SK-N-SH (cell line): ENCODE data around the gene ZNF141. TPM values are rescaled to one million over a fixed set of nuclear protein-coding genes. Genes with fewer than 3 reads are reported as not detected.

ENCODE experiments used
- CTCF ChIA-PET: fragments of 300-600, 350-600 bp; formaldehyde crosslinking; extraction: SDS; loops from one replicate; lab custom pipeline; 2021; lab: Yijun Ruan, JAX
- POLR2A ChIA-PET: fragments of 350-600 bp; sonication (Branson Sonifier 250); formaldehyde crosslinking; extraction: SDS; loops from one replicate; lab custom pipeline; 2020; ENCODE audit warnings: antibody characterized with exemption, inconsistent platforms; lab: Yijun Ruan, JAX
- DNase-seq: peaks from one replicate; pipeline ENCODE4 v3.0.0; 2012
- H2AFZ ChIP-seq: fragments of 200-600 bp; sonication (generic); 2 replicates; pipeline ENCODE4 v1.8.1; 2016; ENCODE audit warnings: antibody characterized with exemption, mild to moderate bottlenecking, low read depth
- H3F3A ChIP-seq: fragments of 200-600 bp; sonication (generic); replicated peaks from 2 replicates; pipeline ENCODE3; 2016; ENCODE audit warnings: antibody characterized with exemption, mild to moderate bottlenecking; ENCODE audit not compliant: insufficient read depth
- H3K27ac ChIP-seq, 2 experiments: fragments of 200-500 bp in 1 of 2; fragments of 200-600 bp in 1 of 2; sonication (Bioruptor generic) in 1 of 2; sonication (generic), shearing (Covaris generic) in 1 of 2; 2 replicates each; pipeline versions ENCODE4 v1.5.1 to v1.6.1; 2014 to 2016; ENCODE audit warnings: low read depth in 2 of 2, inconsistent platforms in 1 of 2, low read length in 1 of 2, mild to moderate bottlenecking in 1 of 2, mixed read lengths in 1 of 2
- H3K27me3 ChIP-seq: fragments of 200-600 bp; sonication (generic), shearing (Covaris generic); 2 replicates; pipeline ENCODE4 v1.6.1; 2016; ENCODE audit warnings: mixed run types; ENCODE audit not compliant: insufficient read depth
- H3K36me3 ChIP-seq, 2 experiments: fragments of 200-500 bp in 1 of 2; fragments of 200-600 bp in 1 of 2; sonication (Bioruptor generic) in 1 of 2; sonication (generic) in 1 of 2; replicated peaks in 1 of 2; 2 replicates each; pipeline versions ENCODE3 to v1.5.1; 2014 to 2016; ENCODE audit warnings: low read length in 1 of 2, mild to moderate bottlenecking in 1 of 2; ENCODE audit not compliant: insufficient read depth in 2 of 2, control insufficient read depth in 1 of 2
- H3K4me1 ChIP-seq, 2 experiments: fragments of 200-500 bp in 1 of 2; fragments of 200-600 bp in 1 of 2; sonication (Bioruptor generic) in 1 of 2; sonication (generic), shearing (Covaris generic) in 1 of 2; 2 replicates each; pipeline versions ENCODE4 v1.5.1 to v1.6.1; 2014 to 2016; ENCODE audit warnings: low read depth in 1 of 2, low read length in 1 of 2, mixed run types in 1 of 2; ENCODE audit not compliant: insufficient read depth in 2 of 2, control insufficient read depth in 1 of 2
- H3K4me2 ChIP-seq: fragments of 200-600 bp; sonication (generic), shearing (Covaris generic); 2 replicates; pipeline ENCODE4 v1.6.1; 2017; ENCODE audit warnings: mixed run types
- H3K4me3 ChIP-seq, 2 experiments: fragments of 200-500 bp in 1 of 2; fragments of 200-600 bp in 1 of 2; sonication (Bioruptor generic) in 1 of 2; sonication (generic), shearing (Covaris generic) in 1 of 2; 2 replicates each; pipeline versions ENCODE4 v1.5.1 to v1.8.1; 2014 to 2016; ENCODE audit warnings: low read depth in 2 of 2, inconsistent platforms in 1 of 2, low read length in 1 of 2, mild to moderate bottlenecking in 1 of 2, mixed read lengths in 1 of 2, moderate library complexity in 1 of 2
- H3K79me2 ChIP-seq: fragments of 200-600 bp; sonication (generic); 2 replicates; pipeline ENCODE4 v1.8.1; 2017; ENCODE audit warnings: mild to moderate bottlenecking; ENCODE audit not compliant: insufficient read depth
- H3K9ac ChIP-seq: fragments of 200-600 bp; sonication (generic); 2 replicates; pipeline ENCODE4 v1.6.1; 2017; ENCODE audit warnings: mixed run types
- H3K9me2 ChIP-seq: fragments of 200-600 bp; sonication (generic); 2 replicates; pipeline ENCODE4 v1.6.1; 2017; ENCODE audit warnings: mixed run types
- H3K9me3 ChIP-seq: fragments of 200-600 bp; sonication (generic); 2 replicates; pipeline ENCODE4 v1.6.1; 2017; ENCODE audit warnings: mixed run types, mild to moderate bottlenecking, moderate library complexity
- H4K20me1 ChIP-seq: fragments of 200-600 bp; sonication (generic); 2 replicates; pipeline ENCODE4 v1.6.1; 2017; ENCODE audit warnings: mild to moderate bottlenecking, mixed run types; ENCODE audit not compliant: insufficient read depth
- ELF1 ChIP-seq: IDR thresholded peaks from 2 replicates; pipeline ENCODE4 v1.4.0; 2012
- FOXM1 ChIP-seq: IDR thresholded peaks from 2 replicates; pipeline ENCODE4 v1.4.0; 2012; ENCODE audit warnings: low read depth, mild to moderate bottlenecking
- TCF12 ChIP-seq: IDR thresholded peaks from 2 replicates; pipeline ENCODE4 v1.4.0; 2012
- WGBS: methylation state at CpG from one replicate; pipeline ENCODE4 v1.1.6; 2017; ENCODE audit warnings: low lambda C conversion rate; 5-methylcytosine and 5-hydroxymethylcytosine counted together
- polyA plus RNA-seq, 3 experiments: library from polyadenylated mRNA; depleted of rRNA; stranded (reverse); fragments of >200 nt; gene quantifications; 2 replicates each; pipeline ENCODE4 v1.2.3, GENCODE V29; 2012
- TF ChIP-seq, protein P1 (sequence below): IDR thresholded peaks from 2 replicates; pipeline ENCODE4 v1.4.0; 2012; ENCODE audit warnings: low read depth
- TF ChIP-seq, protein P2 (sequence below): IDR thresholded peaks from 2 replicates; pipeline ENCODE4 v1.4.0; 2012; ENCODE audit warnings: low read depth, borderline replicate concordance
- TF ChIP-seq, protein P3 (sequence below): IDR thresholded peaks from 2 replicates; pipeline ENCODE4; 2012
- TF ChIP-seq, protein P4 (sequence below): fragments of 200-600 bp; sonication (generic); IDR thresholded peaks from 2 replicates; pipeline ENCODE4 v1.6.1; 2017; ENCODE audit warnings: antibody characterized with exemption, mild to moderate bottlenecking, moderate library complexity

Gene ZNF141
- polyA plus RNA-seq, 1 of the 3 experiments (the other 2 are of a cell fraction) = 1.6 TPM

DNA sequence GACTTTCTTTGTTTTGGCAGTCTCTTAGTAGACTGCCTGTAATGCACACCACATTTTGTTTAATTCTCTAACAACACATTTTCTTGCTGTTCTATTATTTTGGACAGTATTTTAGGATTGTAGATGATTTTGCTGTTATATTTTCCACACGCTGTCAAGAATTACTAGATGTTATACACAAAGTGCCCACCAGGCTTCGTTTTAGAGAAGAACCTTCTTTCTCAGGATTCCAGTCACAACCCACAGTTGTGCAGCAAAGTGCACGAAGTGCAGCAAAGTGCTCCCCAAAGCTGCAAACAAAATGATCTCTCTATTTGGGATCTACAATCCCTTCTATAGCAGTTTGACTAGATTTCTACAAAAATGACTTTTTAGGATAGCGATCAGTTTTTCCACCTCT is 2.4 kb downstream of the ZNF141 start:
- H3K27me3 ChIP-seq = no peaks in the 10 kb centered on the region
- peaks cover 59% of the 10 kb centered on the region for H3K79me2 ChIP-seq
- H2AFZ ChIP-seq = no peak overlapping the region
- WGBS = 96% methylated on average over 4 of the region's 4 CpGs
- H3K9me3 ChIP-seq = no peaks in the 10 kb centered on the region; the same call in 1 of the 2 replicates
- peaks cover 20 to 49% of the 10 kb centered on the region in 2 experiments for H3K36me3 ChIP-seq
- POLR2A ChIA-PET = no interaction called here
- H4K20me1 ChIP-seq = no peaks in the 10 kb centered on the region
- H3F3A ChIP-seq = peaks cover 3% of the 10 kb centered on the region
- peaks cover 0 to 19% of the 10 kb centered on the region in 2 experiments; a peak in 1 of 4 replicates for H3K4me1 ChIP-seq
- no peaks in the 10 kb centered on the region for H3K9me2 ChIP-seq
- no peak for TF ChIP-seq FOXM1
- TF ChIP-seq TCF12 = no peak
- TF ChIP-seq, protein P1, sequence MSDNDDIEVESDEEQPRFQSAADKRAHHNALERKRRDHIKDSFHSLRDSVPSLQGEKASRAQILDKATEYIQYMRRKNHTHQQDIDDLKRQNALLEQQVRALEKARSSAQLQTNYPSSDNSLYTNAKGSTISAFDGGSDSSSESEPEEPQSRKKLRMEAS = no peak
- TF ChIP-seq, protein P2, sequence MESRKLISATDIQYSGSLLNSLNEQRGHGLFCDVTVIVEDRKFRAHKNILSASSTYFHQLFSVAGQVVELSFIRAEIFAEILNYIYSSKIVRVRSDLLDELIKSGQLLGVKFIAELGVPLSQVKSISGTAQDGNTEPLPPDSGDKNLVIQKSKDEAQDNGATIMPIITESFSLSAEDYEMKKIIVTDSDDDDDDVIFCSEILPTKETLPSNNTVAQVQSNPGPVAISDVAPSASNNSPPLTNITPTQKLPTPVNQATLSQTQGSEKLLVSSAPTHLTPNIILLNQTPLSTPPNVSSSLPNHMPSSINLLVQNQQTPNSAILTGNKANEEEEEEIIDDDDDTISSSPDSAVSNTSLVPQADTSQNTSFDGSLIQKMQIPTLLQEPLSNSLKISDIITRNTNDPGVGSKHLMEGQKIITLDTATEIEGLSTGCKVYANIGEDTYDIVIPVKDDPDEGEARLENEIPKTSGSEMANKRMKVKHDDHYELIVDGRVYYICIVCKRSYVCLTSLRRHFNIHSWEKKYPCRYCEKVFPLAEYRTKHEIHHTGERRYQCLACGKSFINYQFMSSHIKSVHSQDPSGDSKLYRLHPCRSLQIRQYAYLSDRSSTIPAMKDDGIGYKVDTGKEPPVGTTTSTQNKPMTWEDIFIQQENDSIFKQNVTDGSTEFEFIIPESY = no peak
- TF ChIP-seq, protein P3, sequence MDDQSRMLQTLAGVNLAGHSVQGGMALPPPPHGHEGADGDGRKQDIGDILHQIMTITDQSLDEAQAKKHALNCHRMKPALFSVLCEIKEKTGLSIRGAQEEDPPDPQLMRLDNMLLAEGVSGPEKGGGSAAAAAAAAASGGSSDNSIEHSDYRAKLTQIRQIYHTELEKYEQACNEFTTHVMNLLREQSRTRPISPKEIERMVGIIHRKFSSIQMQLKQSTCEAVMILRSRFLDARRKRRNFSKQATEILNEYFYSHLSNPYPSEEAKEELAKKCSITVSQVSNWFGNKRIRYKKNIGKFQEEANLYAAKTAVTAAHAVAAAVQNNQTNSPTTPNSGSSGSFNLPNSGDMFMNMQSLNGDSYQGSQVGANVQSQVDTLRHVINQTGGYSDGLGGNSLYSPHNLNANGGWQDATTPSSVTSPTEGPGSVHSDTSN = no peak
- no peak for TF ChIP-seq ELF1
- TF ChIP-seq, protein P4, sequence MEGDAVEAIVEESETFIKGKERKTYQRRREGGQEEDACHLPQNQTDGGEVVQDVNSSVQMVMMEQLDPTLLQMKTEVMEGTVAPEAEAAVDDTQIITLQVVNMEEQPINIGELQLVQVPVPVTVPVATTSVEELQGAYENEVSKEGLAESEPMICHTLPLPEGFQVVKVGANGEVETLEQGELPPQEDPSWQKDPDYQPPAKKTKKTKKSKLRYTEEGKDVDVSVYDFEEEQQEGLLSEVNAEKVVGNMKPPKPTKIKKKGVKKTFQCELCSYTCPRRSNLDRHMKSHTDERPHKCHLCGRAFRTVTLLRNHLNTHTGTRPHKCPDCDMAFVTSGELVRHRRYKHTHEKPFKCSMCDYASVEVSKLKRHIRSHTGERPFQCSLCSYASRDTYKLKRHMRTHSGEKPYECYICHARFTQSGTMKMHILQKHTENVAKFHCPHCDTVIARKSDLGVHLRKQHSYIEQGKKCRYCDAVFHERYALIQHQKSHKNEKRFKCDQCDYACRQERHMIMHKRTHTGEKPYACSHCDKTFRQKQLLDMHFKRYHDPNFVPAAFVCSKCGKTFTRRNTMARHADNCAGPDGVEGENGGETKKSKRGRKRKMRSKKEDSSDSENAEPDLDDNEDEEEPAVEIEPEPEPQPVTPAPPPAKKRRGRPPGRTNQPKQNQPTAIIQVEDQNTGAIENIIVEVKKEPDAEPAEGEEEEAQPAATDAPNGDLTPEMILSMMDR = peak; percentile 31
- no peak overlapping the region for H3K27ac ChIP-seq
- DNase-seq = no peak
- CTCF ChIA-PET = no interaction called here
- H3K9ac ChIP-seq = no peak overlapping the region
- H3K4me3 ChIP-seq = no peak overlapping the region; a peak in 1 of 4 replicates
- H3K4me2 ChIP-seq = no peak overlapping the region

DNA sequence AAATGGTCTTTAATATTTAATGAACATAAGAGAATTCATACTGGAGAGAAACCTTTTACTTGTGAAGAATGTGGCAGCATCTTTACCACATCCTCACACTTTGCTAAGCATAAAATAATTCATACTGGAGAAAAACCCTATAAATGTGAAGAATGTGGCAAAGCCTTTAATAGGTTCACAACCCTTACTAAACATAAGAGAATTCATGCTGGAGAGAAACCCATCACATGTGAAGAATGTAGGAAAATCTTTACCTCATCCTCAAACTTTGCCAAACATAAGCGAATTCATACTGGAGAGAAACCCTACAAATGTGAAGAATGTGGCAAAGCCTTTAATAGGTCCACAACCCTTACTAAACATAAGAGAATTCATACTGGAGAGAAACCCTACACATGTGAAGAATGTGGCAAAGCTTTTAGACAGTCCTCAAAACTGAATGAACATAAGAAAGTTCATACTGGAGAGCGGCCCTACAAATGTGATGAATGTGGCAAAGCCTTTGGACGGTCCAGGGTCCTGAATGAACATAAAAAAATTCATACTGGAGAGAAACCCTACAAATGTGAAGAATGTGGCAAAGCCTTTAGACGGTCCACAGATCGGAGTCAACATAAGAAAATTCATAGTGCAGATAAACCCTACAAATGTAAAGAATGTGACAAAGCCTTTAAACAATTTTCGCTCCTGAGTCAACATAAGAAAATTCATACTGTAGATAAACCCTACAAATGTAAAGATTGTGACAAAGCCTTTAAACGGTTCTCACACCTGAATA is 35.6 kb downstream of the ZNF141 start:
- Histone ChIP-seq H3K27me3 (no peaks in the 10 kb centered on the region), H3K36me3 (peaks cover 19 to 69% of the 10 kb centered on the region in 2 experiments), H4K20me1 (no peaks in the 10 kb centered on the region), H3K9ac (no peak overlapping the region), H3K79me2 (peaks cover 5% of the 10 kb centered on the region; the same call in 1 of the 2 replicates), H3K4me3 (no peak overlapping the region; a peak in 1 of 4 replicates), H2AFZ (no peak overlapping the region), H3K9me3 (peaks cover 65% of the 10 kb centered on the region), H3F3A (peaks cover 9% of the 10 kb centered on the region), H3K9me2 (no peaks in the 10 kb centered on the region), H3K4me1 (no peaks in the 10 kb centered on the region), H3K27ac (no peak overlapping the region), H3K4me2 (no peak overlapping the region)
- WGBS = 96% methylated on average over 7 of the region's 7 CpGs
- no peak for TF ChIP-seq TCF12
- CTCF ChIA-PET = no interaction called here
- DNase-seq = no peak
- POLR2A ChIA-PET = no interaction called here
